ENCODE measurements around the gene SDC4.

GRCh38 chr20:45366631-45367030, 18.4 kb upstream of the SDC4 start:
- TF ChIP-seq SIN3A (IDR thresholded peaks at IDR 0.05; ENCODE audit: low read depth) (no peak), JUND (IDR thresholded peaks at IDR 0.05) (no peak), CTCF (IDR thresholded peaks at IDR 0.05 in 2 of 3, conservative IDR thresholded peaks at IDR 0.05 in 1 of 3; ENCODE audit: borderline replicate concordance in 1 of 3, insufficient read depth in 1 of 3, low read depth in 2 of 3, low read length in 2 of 3) (no peak), EZH2phosphoT487 (IDR thresholded peaks at IDR 0.05; ENCODE audit: borderline replicate concordance) (no peak), FOSL1 (IDR thresholded peaks at IDR 0.05; ENCODE audit: low read depth) (no peak), REST (IDR thresholded peaks at IDR 0.05; ENCODE audit: low read depth) (no peak), POLR2A (IDR thresholded peaks at IDR 0.05; ENCODE audit: borderline replicate concordance, extremely low read depth, insufficient read depth, insufficient read length) (no peak), CEBPB (IDR thresholded peaks at IDR 0.05; ENCODE audit: low read depth) (no peak), ZNF274 (IDR thresholded peaks at IDR 0.05; ENCODE audit: low read depth, low read length) (no peak), MAX (IDR thresholded peaks at IDR 0.05) (no peak), POLR2AphosphoS5 (IDR thresholded peaks at IDR 0.05; ENCODE audit: low read depth, low read length) (no peak), ZBTB33 (IDR thresholded peaks at IDR 0.05; ENCODE audit: extremely low read depth, insufficient replicate concordance, low read length) (no peak), EGR1 (IDR thresholded peaks at IDR 0.05; ENCODE audit: low read depth) (no peak)

Data from HCT116 (cell line).